Measurements from ENCODE around the gene TPT1.

- no peak for TF ChIP-seq EZH2 (IDR thresholded peaks at IDR 0.05; ENCODE audit: borderline replicate concordance, low read depth, low read length, severe bottlenecking)
- TF ChIP-seq, protein P1, sequence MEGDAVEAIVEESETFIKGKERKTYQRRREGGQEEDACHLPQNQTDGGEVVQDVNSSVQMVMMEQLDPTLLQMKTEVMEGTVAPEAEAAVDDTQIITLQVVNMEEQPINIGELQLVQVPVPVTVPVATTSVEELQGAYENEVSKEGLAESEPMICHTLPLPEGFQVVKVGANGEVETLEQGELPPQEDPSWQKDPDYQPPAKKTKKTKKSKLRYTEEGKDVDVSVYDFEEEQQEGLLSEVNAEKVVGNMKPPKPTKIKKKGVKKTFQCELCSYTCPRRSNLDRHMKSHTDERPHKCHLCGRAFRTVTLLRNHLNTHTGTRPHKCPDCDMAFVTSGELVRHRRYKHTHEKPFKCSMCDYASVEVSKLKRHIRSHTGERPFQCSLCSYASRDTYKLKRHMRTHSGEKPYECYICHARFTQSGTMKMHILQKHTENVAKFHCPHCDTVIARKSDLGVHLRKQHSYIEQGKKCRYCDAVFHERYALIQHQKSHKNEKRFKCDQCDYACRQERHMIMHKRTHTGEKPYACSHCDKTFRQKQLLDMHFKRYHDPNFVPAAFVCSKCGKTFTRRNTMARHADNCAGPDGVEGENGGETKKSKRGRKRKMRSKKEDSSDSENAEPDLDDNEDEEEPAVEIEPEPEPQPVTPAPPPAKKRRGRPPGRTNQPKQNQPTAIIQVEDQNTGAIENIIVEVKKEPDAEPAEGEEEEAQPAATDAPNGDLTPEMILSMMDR (IDR thresholded peaks at IDR 0.05; ENCODE audit: borderline replicate concordance, extremely low read depth, low read length, poor library complexity, severe bottlenecking) = peak; percentile 28
These were observed 6.7 kb downstream of the TPT1 start for GRCh38 chr13:45333977-45334922.

All from DND-41 (cell line).